ENCODE measurements around the gene UBC.
A peak's percentile ranks its signal among the peaks of the same experiment; 100 is the strongest.
"Not testable (repeated sequence)": the region's sequence is repeated elsewhere in the genome, so short reads cannot be mapped to it uniquely, and the experiment has no call there.

UBC gene

GRCh38 chr12:124930586-124930985 lies 16.1 kb upstream of the UBC start:
- no peak for DNase-seq (ENCODE audit: low read depth)

GRCh38 chr12:124929649-124930419 lies 15.4 kb upstream of the UBC start:
- DNase-seq (ENCODE audit: low read depth), result no peak

GRCh38 chr12:124928912-124929530 lies 14.6 kb upstream of the UBC start:
- DNase-seq (ENCODE audit: low read depth), result no peak

GRCh38 chr12:124928095-124928911 lies 13.9 kb upstream of the UBC start:
- no peak for DNase-seq (ENCODE audit: low read depth)

GRCh38 chr12:124927201-124928094 lies 13.0 kb upstream of the UBC start:
- peak; percentile 93 for DNase-seq (ENCODE audit: low read depth)

GRCh38 chr12:124925782-124926181 lies 11.3 kb upstream of the UBC start:
- DNase-seq (ENCODE audit: low read depth), result not testable (repeated sequence)

- no peak for DNase-seq (ENCODE audit: low read depth)
Measured at GRCh38 chr12:124925117-124925516, 10.7 kb upstream of the UBC start.

GRCh38 chr12:124923905-124924734 lies 9.7 kb upstream of the UBC start:
- no peak for DNase-seq (ENCODE audit: low read depth)

- DNase-seq (ENCODE audit: low read depth), result peak; percentile 78
Measured at GRCh38 chr12:124921200-124922031, 7.0 kb upstream of the UBC start.

GRCh38 chr12:124920353-124920935 lies 6.0 kb upstream of the UBC start:
- no peak for DNase-seq (ENCODE audit: low read depth)

- peak; percentile 52 for DNase-seq (ENCODE audit: low read depth)
Measured at GRCh38 chr12:124919521-124920352, 5.3 kb upstream of the UBC start.

- not testable (repeated sequence) for DNase-seq (ENCODE audit: low read depth)
Measured at GRCh38 chr12:124918622-124918988, 4.2 kb upstream of the UBC start.

GRCh38 chr12:124917841-124918621 lies 3.6 kb upstream of the UBC start:
- no peak for DNase-seq (ENCODE audit: low read depth)

GRCh38 chr12:124917135-124917840 lies 2.8 kb upstream of the UBC start:
- peak; percentile 91 for DNase-seq (ENCODE audit: low read depth)

GRCh38 chr12:124916374-124917134 lies 2.1 kb upstream of the UBC start:
- DNase-seq (ENCODE audit: low read depth), result no peak
